Measurements from ENCODE around the gene EID2. TPM values are rescaled to one million over a fixed set of nuclear protein-coding genes. Genes with fewer than 3 reads are reported as not detected.

The EID2 gene
- total RNA-seq, 1 donor from 2014 or later, result 16.4 TPM

DNA sequence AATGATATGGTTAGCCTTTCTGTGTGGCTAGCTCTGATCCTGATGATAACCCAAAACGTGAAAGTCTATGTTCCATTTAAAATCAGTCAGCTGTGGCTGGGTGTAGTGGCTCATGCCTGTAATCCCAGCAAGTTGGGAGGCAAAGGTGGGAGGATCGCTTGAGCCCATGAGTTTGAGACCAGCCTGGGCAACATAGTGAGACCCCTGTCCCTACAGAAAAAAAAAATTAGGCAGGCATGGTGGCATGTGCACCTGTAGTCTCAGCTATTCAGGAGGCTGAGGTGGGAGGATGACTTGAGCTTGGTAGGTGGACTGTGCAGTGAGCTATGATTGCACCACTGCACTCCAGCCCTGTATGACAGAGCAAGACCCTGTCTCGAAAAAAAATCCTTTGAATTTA lies 6.2 kb downstream of the EID2 start:
- no peak for DNase-seq (ENCODE audit: low read depth)

DNA sequence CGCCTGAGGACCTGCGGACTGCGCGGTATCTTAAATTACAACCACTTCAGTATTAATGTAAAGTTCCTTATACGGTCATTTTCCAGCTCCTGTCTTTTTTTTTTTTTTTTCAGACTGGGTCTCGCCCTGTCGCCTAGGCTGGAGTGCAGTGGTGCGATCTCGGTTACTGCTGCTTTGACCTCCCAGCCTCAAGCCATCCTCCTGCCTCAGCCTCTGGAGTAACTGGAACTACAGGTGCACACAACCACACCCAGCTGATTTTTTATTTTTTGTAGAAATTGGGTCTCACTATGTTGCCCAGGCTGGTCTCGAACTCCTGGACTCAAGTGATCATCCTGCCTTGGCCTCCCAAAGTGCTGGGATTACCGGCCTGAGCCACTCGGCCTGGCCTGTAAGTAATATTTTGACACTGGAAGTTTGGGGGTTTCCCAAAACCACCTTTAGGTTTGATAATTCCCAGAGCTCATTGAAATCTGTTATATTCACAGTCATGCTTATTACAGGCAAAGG lies 6.9 kb downstream of the EID2 start:
- no peak for DNase-seq (ENCODE audit: low read depth)

DNA sequence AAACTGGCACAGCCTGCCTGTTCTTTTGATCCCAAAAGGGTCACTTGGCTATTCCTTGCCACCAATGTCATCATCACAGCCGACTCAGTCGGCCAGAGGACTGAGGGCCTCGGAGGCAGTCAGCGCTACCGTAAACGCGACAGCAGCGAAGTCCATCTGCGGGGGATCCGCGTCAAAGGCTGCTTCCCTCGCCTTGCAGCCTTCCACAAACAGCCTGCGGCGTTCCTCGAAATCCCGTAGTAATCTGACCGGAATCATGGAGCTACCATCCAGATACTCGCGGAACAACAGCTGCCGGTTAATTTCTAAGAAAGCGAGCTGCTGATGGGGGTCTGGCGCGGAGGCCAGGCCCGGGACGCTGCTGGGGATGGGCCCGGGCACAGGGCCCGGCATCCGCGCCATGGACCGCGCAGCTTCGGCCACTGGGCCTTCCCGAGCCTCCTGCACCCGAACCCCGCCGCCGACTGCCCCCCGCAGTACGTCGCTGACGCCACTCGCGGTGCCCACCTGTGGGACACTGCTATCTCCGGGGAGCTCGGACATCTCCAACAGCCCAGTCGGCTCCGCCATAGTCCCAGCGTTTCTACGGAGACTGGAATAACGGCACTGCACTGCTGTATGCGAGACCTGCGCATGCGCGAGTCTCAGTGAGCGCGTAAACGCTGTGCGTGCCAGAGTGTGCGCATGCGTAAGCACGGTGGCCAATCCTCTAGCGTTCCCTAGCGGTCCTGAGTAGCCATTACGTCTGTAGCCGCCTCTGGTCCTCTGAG lies 7.5 kb downstream of the EID2 start, which contains the start of gene EID2B:
EID2B (minus strand) TSS at position 620 of the 770 bp plus-strand sequence; CDS start at position 570, 50 bp downstream.
- DNase-seq (ENCODE audit: low read depth), result peak; percentile 96

DNA sequence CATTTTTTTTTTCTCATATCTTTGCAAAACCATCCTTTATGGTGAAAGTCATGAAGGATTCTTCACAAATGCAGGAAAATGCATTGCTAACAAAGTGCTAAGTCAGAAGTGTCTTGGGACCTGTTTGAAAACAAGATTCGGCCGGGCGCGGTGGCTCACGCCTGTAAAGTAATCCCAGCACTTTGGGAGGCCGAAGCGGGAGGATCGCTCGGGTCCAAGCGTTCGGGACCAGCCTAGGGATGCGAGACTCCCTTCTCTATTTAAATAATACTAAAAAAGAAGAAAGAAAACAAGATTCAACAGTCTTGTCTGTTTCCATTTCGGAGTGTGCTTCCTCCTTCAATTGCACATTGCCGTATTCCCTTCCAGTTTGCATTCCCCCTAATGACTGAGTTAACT lies 8.1 kb downstream of the EID2 start:
- DNase-seq (ENCODE audit: low read depth), result no peak

DNA sequence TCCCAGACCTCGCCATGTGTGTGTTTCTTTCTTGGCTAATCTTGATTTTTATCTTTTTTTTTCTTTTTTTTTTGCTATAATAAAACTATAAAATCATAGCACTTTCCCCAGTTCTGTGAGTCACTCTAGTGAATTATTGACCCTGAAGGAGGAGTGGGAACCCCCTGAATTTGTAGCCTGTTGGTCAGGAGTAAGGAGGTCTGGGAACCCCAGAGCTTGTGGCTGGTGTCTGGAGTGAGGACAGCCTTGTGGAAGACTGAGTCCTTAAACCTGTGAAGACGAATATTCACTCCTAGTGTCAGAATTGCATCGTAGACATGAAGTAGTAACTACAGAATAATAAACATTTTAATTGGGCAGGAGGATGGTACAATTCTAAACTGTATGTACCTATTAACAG lies 14.8 kb downstream of the EID2 start:
- no peak for DNase-seq (ENCODE audit: low read depth)

DNA sequence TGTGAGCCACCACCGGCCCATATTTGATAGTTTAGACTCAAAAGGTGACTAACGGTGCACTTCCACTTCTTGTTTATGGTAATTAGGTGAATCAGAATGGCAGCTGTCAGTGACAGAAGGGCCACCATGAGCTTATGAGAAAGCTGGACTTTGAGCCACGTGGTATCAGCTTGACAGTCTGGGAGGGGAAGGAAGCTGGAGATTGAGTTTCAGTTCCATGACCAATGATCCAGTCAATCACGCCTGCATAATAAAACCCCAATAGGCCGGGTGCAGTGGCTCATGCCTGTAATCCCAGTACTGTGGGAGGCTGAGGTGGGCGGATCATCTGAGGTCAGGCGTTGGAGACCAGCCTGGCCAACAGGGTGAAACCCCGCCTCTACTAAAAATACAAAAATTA lies 15.5 kb downstream of the EID2 start:
- DNase-seq (ENCODE audit: low read depth), result peak; percentile 16

DNA sequence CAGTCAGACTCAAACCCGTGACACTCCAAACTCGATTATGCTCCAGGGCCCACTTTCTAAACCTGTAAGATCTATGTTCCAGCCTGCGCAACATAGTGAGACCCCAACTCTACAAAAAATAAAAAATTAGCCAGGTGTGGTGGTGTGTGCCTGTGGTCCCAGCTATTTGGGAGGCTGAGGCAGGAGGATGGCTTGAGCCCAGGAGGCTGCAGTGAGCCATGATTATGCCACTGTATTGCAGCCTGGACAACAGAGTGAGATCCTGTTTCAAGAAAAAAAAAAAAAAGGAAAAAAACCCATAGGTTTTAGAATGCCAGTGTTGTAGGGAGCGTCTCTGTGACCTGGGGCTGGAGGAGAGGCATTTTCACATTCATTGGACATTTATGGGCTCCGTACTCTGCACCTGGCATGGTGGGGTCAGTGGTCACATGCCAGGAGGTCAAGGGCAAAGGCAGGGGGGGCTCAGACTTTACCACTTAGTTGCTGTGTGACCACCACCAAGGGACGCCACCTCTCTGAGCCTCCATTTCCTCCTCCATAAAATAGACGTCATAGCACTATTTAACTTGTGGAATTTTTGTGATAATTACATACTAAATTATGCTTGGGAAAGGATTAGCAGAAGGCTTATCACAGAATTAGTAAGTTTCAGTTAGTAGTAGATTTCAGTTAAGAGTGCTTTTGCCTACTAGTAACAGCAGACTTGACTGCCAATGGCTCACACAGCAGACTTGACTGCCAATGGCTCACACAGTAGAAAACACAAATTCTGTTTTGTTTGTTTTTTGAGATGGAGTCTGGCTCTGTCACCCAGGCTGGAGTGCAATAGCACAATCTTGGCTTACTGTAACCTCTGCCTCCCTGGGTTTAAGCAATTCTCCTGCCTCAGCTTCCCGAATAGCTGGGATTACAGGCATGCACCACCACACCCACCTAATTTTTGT lies 19.1 kb downstream of the EID2 start:
- no peak for DNase-seq (ENCODE audit: low read depth)

DNA sequence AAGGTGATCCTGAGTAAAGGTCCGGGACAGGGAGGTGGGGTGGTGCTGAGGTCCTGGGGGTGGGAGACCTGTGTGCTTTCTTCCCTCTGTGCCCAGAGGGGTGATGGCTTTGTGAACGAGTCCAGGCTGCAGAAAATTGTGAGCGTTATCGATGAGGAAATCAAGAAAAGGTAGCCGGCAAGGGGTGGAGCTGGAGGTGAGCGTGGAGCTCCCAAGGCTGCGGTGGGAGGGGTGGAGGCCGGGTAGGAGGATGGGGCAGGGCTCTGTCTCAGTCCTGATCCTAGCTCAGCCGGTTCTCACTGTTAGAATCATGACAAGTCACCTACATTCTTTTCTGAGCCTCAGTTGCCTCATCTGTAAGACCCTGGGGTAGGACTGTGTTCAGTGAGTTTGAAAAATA lies 21.0 kb downstream of the EID2 start:
- no peak for DNase-seq (ENCODE audit: low read depth)

DNA sequence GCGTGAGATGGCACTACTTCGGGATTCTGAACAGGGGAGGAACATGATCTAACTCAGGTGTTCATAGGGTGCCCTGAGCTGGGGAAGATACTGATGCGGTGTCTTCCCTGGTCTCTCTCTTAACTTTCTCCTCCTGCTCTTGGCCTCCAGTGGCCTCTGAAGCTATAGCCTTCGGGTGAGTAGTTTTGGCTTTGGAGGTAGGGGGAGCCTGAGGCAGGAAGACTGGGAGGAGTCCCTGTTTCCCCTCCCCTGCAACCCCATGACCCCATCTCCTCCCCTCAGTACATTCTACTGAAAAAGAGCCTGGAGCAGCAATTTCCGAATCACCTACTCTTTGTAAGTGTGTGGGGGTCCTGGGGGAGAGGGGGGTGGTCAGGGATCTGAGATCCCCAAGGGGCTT lies 21.5 kb downstream of the EID2 start:
- DNase-seq (ENCODE audit: low read depth), result no peak

DNA sequence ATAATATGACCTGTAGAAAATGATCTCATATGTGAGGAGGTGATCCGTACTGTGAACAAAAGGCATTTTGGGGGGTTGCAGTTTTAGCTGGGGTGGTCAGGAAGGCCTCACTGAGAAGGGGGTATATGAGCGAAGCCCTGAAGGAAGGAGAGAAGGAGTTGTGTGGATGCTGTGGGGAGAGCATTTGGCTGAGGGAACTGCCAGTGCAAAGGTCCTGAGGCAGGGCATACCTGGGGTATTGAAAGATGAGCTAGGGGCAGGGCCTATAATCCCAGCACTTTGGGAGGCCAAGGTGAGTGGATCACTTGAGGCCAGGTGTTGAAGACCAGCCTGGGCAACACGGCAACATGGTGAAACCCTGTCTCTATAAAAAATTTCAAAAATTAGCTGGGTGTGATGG lies 22.5 kb downstream of the EID2 start:
- no peak for DNase-seq (ENCODE audit: low read depth)

DNA sequence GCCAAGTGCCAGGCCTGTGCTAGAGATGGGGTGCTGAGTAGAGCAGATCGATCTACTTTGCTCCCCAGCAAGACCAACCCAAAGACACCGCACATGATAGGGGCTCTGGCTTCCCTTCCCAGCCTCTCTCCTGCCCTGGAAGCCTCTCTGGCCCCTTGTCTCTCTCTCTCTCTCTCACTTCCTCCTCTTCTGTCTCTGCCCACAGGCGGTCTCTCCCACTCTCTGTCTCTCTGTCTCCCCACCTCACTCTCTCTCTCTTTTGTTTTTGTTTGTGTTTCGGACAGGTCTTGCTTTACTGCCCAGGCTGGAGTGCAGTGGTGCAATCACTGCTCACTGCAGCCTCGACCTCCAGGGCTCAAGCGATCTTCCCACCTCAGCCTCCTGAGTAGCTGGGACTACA lies 23.7 kb downstream of the EID2 start:
- DNase-seq (ENCODE audit: low read depth), result no peak

DNA sequence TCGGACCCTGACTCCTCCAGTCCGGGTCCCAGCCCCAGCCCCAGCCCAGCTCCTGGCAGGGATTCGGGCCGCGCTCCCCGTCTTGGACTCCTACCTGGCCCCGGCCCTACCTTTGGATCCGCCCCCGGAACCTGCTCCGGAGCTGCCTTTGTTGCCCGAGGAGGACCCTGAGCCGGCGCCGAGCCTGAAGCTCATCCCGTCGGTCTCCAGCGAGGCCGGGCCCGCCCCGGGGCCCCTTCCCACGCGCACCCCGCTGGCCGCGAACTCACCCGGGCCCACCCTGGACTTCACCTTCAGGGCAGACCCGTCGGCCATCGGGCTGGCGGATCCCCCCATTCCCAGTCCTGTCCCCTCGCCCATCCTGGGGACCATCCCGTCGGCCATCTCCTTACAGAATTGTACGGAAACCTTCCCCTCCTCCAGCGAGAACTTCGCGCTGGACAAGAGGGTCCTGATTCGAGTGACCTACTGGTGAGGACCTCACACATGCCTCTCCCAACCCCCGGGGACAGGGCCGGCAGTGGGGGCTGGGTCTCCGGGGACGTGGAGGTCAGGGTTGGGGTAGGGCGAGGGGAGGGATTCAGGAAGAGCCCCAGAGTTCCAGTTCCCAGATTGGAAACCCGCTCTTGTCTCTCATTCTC lies 24.3 kb downstream of the EID2 start:
- no peak for DNase-seq (ENCODE audit: low read depth)

DNA sequence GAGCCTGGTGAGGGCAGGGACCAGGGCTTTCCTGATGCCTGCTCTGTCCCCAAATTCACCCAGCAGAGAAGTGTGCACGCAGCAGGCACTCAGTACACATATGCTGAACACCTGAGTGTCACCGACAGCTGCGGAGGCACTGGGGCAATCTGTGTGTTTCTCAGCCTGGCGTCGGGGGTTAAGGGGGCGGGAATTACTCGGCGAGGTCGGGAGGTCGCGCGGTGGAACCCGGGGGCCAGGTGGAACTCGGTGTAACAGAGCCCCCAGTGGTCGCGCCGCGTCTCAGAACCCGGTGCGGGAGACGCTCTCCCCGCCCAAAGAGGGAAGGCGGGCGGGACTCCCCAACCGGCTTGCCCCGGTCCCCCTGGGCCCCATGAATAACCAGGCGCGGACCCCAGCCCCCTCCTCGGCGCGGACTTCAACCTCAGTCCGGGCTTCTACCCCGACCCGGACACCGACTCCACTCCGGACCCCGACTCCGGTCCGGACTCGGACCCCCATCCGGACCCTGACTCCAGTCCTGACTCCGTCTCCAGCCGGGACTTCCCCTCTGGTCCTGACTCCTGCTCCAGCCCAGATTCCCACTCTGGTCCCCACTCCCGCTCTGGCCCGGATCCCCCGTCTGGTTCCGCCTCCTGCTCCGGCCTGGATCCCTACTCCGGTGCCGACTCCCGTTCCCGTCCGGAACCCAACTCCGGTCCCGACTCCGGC lies 25.0 kb downstream of the EID2 start, which contains the start of gene SELENOV:
SELENOV (plus strand) TSS at position 300 of the 711 bp plus-strand sequence; CDS start at position 374, 74 bp downstream.
- no peak for DNase-seq (ENCODE audit: low read depth)

DNA sequence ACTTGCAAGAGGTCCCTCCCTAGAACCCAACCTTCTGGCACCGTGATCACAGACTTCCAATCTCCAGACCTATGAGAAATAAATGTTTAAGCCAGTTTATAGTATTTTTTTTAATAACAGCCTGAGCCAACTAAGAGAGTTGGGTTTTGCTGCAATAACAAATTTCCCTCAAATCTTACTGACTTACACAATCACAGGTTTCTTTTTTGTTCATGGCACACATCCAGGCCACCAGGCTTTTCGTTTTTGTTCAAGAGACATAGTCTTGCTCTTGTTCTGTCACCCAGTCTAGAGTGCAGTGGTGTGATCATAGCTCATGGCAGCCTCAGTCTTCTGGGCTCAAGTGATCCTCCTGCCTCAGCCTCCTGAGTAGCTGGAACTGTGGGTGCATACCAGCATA lies 27.0 kb downstream of the EID2 start:
- DNase-seq (ENCODE audit: low read depth), result no peak

DNA sequence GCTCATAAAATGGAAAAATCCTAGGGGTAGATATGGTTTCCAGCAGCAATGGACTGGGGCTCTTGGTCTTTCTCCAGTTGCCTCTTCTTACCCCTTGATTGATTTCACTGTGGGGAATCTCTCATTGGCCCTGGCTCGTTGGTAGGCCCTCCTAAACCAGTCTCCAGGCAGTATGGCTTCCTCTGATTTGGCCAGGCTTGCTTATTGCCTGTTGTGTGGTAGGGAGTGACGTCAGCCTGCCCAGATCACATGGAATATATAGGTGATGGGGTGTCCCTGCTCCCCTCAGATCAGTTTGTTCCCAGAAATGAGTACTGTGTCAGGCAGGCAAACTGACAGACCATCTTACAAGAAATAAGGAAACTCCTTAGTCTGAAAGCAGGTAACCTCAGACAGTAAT lies 30.7 kb downstream of the EID2 start:
- no peak for DNase-seq (ENCODE audit: low read depth)

DNA sequence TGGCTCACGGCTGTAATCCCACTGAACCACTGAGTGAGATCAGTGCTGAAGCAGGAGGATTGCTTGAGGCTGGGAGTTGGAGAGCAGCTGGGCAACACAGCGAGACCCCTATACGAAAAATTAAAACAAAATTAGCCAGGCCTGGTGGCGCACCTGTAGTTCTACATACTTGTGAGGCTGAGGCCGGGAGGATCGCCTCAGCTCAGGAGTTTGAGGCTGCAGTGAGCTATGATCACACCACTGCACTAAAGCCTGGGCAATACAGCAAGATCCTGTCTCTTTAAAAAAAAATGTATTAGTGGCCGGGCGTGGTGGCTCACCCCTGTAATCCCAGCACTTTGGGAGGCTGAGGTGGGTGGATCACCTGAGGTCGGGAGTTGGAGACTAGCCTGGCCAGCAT lies 31.3 kb downstream of the EID2 start:
- DNase-seq (ENCODE audit: low read depth), result no peak

DNA sequence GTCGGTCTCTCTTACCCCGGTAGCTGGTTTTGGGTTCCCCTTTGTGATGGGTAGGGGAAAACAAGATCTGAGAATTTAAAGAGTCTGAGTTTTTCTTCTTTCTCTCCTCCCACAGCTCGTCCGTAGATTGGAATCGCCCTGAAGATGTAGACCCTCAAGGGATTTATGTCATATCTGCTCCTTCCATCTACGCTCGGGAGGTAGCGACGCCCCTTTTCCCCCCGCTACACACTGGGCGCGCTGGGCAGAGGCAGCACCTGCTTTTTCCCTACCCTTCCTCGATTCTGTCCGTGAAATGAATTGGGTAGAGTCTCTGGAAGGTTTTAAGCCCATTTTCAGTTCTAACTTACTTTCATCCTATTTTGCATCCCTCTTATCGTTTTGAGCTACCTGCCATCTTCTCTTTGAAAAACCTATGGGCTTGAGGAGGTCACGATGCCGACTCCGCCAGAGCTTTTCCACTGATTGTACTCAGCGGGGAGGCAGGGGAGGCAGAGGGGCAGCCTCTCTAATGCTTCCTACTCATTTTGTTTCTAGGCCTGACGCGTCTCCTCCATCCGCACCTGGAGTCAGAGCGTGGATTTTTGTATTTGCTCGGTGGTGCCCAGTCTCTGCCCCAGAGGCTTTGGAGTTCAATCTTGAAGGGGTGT lies 32.1 kb downstream of the EID2 start:
- no peak for DNase-seq (ENCODE audit: low read depth)

DNA sequence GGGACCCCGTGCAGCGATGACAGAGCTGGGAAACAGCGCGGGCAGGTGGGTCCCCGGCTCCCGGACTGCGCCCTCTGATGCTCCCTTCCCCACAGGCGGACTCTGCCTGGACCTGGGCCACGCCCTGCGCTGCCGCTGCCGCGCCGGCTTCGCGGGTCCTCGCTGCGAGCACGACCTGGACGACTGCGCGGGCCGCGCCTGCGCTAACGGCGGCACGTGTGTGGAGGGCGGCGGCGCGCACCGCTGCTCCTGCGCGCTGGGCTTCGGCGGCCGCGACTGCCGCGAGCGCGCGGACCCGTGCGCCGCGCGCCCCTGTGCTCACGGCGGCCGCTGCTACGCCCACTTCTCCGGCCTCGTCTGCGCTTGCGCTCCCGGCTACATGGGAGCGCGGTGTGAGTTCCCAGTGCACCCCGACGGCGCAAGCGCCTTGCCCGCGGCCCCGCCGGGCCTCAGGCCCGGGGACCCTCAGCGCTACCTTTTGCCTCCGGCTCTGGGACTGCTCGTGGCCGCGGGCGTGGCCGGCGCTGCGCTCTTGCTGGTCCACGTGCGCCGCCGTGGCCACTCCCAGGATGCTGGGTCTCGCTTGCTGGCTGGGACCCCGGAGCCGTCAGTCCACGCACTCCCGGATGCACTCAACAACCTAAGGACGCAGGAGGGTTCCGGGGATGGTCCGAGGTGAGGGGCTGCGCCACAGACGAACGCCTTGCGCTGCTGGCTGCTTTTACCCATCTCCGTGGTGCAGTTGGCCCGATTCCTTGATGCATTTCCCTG lies 32.8 kb downstream of the EID2 start:
- peak; percentile 52 for DNase-seq (ENCODE audit: low read depth)

DNA sequence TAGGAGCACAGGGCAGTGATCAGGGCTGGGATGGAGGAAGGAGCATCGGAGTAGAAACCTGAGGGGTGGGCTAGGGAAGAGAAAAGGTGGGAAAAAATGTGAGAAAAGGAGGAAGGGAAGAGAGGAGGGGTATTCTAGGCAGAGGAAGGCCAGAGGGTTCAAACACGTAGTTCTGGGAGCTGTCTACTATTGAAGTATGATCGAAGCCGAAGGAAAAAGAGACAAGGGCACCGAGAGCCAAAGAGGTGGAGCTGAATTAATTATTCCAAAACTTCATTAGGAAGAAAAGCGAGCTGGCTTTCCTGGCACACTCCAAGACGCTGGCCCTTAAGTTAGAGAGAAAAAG lies 33.4 kb downstream of the EID2 start:
- DNase-seq (ENCODE audit: low read depth), result no peak

Data from myocyte (in vitro differentiated cells).